K562 (cell line): ENCODE data around the gene GABARAPL2. TPM values are rescaled to one million over a fixed set of nuclear protein-coding genes. Genes with fewer than 3 reads are reported as not detected.

Experiments used
- BHLHE40 ChIP-seq: IDR thresholded peaks from 2 replicates; pipeline ENCODE4 v1.6.1; 2011; ENCODE audit warnings: low read length, improper control_type of control experiment
- DIDO1 ChIP-seq: fragments of 450-650 bp; IDR thresholded peaks from 2 replicates; pipeline ENCODE4 v1.6.1; 2016; ENCODE audit warnings: low read depth, missing biosample characterization, missing genetic modification characterization
- EHMT2 ChIP-seq: fragments of 450-650 bp; IDR thresholded peaks from 2 replicates; pipeline ENCODE4 v1.6.1; 2018; ENCODE audit warnings: antibody characterized with exemption
- GABPB2 ChIP-seq: fragments of 250-450 bp; sonication (Bioruptor Pico); conservative IDR thresholded peaks from 2 replicates; pipeline ENCODE4 v1.5.1; 2021; ENCODE audit warnings: mild to moderate bottlenecking
- GATAD2A ChIP-seq: fragments of 450-650 bp; IDR thresholded peaks from 2 replicates; pipeline ENCODE4 v1.6.1; 2017
- HDAC3 ChIP-seq: fragments of 450-650 bp; IDR thresholded peaks from 2 replicates; pipeline ENCODE4 v1.6.1; 2018; ENCODE audit warnings: borderline replicate concordance, mild to moderate bottlenecking, moderate library complexity; ENCODE audit not compliant: partially characterized antibody
- KDM5B ChIP-seq: fragments of 200-600 bp; sonication (generic); IDR thresholded peaks from 2 replicates; pipeline ENCODE4 v1.6.1; 2012; ENCODE audit warnings: low read depth, mild to moderate bottlenecking, moderate library complexity, low read length, control low read depth, inconsistent platforms; ENCODE audit not compliant: insufficient replicate concordance
- MEF2D ChIP-seq: conservative IDR thresholded peaks from 2 replicates; pipeline ENCODE4 v1.6.1; 2016; ENCODE audit warnings: low read depth, missing genetic modification characterization, missing compliant biosample characterization
- NELFE ChIP-seq: IDR thresholded peaks from 2 replicates; pipeline ENCODE4 v1.6.1; 2011; ENCODE audit warnings: mild to moderate bottlenecking; ENCODE audit not compliant: insufficient read depth, insufficient read length
- NFATC3 ChIP-seq: fragments of 450-650 bp; IDR thresholded peaks from 2 replicates; pipeline ENCODE4 v1.6.1; 2017; ENCODE audit warnings: mild to moderate bottlenecking
- NFRKB ChIP-seq: fragments of 450-650 bp; IDR thresholded peaks from 2 replicates; pipeline ENCODE4 v1.6.1; 2016; ENCODE audit warnings: low read depth
- PML ChIP-seq: IDR thresholded peaks from 2 replicates; pipeline ENCODE4 v1.6.1; 2012; ENCODE audit warnings: low read length, inconsistent platforms
- SMARCB1 ChIP-seq: IDR thresholded peaks from 2 replicates; pipeline ENCODE4 v1.6.1; 2011; ENCODE audit warnings: improper control_type of control experiment, low read depth; ENCODE audit not compliant: insufficient read length
- SNIP1 ChIP-seq: fragments of 450-650 bp; IDR thresholded peaks from 2 replicates; pipeline ENCODE4 v1.7.1; 2017; ENCODE audit warnings: low read depth, mild to moderate bottlenecking
- SREBF2 ChIP-seq: sonication (generic); formaldehyde crosslinking; IDR thresholded peaks from 2 replicates; pipeline ENCODE4 v1.4.0; 2020; ENCODE audit warnings: mild to moderate bottlenecking, missing genetic modification reagents
- TCFL5 ChIP-seq: fragments of 250-450 bp; sonication (Bioruptor Pico); conservative IDR thresholded peaks from 2 replicates; pipeline ENCODE4 v1.6.1; 2021; ENCODE audit warnings: mild to moderate bottlenecking, moderate library complexity, matching md5 sums
- TFAM ChIP-seq: fragments of 250-450 bp; sonication (Bioruptor Pico); conservative IDR thresholded peaks from 2 replicates; pipeline ENCODE4 v1.5.0; 2021; ENCODE audit warnings: mild to moderate bottlenecking, moderate library complexity
- TSC22D4 ChIP-seq: fragments of 450-650 bp; IDR thresholded peaks from 2 replicates; pipeline ENCODE4 v1.6.1; 2016; ENCODE audit warnings: missing genetic modification characterization, missing biosample characterization, control low read depth
- ZNF12 ChIP-seq: sonication (generic); formaldehyde crosslinking; IDR thresholded peaks from 2 replicates; pipeline ENCODE4 v1.4.0; 2020; ENCODE audit warnings: mild to moderate bottlenecking, missing genetic modification reagents
- ZNF197 ChIP-seq: fragments of 200-800 bp; sonication (Bioruptor generic); IDR thresholded peaks from 2 replicates; pipeline ENCODE4 v1.6.1; 2016; ENCODE audit warnings: low read depth, missing genetic modification characterization, missing compliant biosample characterization
- ZNF445 ChIP-seq: fragments of 250-450 bp; sonication (Bioruptor Pico); IDR thresholded peaks from 2 replicates; pipeline ENCODE4 v1.4.0; 2020; ENCODE audit warnings: low read depth, mild to moderate bottlenecking, moderate library complexity
- polyA plus RNA-seq, 8 experiments: library from polyadenylated mRNA; depleted of rRNA in 4 of 8; stranded (reverse) in 5 of 8; unstranded in 3 of 8; fragments of >200 nt; fragmentation: Nextera tagmentation in 2 of 8; fragmentation: Illumina TruSeq in 1 of 8; extraction: Ambion mirVana in 2 of 8; extraction: Trizol in 1 of 8; gene quantifications; 2 replicates each; pipeline versions ENCODE4 v1.2.1 to v1.2.3, GENCODE V29; 2011 to 2014; ENCODE audit warnings: inconsistent platforms in 1 of 8, missing spikeins in 1 of 8
- total RNA-seq, 7 experiments: library from RNA; depleted of rRNA in 6 of 7; stranded (reverse); fragments of >200 nt in 6 of 7; fragmentation: Illumina TruSeq in 2 of 7; extraction: Trizol in 2 of 7; gene quantifications; 2 replicates each; pipeline versions ENCODE4 v1.2.1 to v1.2.3, GENCODE V29; 2011 to 2021; ENCODE audit warnings: low replicate concordance in 1 of 7
- TF ChIP-seq, protein P1 (sequence below): IDR thresholded peaks from 2 replicates; pipeline ENCODE4 v1.6.1; 2011; ENCODE audit warnings: borderline replicate concordance, low read depth, mild to moderate bottlenecking, moderate library complexity, low read length; ENCODE audit not compliant: insufficient read depth, poor library complexity, severe bottlenecking
- TF ChIP-seq, protein P2 (sequence below), 2 experiments: fragments of 200-800 bp in 1 of 2; sonication (Bioruptor generic) in 1 of 2; sonication (generic) in 1 of 2; formaldehyde crosslinking in 1 of 2; IDR thresholded peaks in 1 of 2; conservative IDR thresholded peaks in 1 of 2; 2 replicates each; pipeline versions ENCODE4 v1.5.0 to v1.6.1; 2016 to 2020; ENCODE audit warnings: missing compliant biosample characterization in 1 of 2, missing genetic modification characterization in 1 of 2, missing genetic modification reagents in 1 of 2
- TF ChIP-seq, protein P3 (sequence below): fragments of 250-450 bp; sonication (Bioruptor Pico); IDR thresholded peaks from 2 replicates; pipeline ENCODE4 v1.4.0; 2020; ENCODE audit warnings: mild to moderate bottlenecking, moderate library complexity

Gene GABARAPL2
- total and polyA plus RNA-seq, 9 of the 15 experiments (the other 6 are each of a cell fraction or from before 2014, with no cell fraction given) = 42.1 to 288 (median 91.8) TPM

DNA sequence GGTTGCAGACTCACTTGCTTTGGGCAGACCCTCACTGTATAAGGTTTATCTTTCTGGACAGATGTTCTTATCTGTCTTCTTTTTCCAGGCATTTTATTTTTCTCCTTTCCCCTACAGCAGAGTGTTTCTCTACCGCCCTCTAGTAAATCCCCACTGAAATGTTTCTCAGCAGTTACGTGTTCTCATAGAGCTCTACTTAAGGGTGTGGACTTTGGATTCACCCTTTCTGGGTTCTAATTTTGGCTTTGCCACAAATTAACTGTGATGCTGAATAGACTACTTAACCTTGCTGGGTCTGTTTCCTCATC is 54.9 kb downstream of the GABARAPL2 start (continued):
- TF ChIP-seq, protein P1, sequence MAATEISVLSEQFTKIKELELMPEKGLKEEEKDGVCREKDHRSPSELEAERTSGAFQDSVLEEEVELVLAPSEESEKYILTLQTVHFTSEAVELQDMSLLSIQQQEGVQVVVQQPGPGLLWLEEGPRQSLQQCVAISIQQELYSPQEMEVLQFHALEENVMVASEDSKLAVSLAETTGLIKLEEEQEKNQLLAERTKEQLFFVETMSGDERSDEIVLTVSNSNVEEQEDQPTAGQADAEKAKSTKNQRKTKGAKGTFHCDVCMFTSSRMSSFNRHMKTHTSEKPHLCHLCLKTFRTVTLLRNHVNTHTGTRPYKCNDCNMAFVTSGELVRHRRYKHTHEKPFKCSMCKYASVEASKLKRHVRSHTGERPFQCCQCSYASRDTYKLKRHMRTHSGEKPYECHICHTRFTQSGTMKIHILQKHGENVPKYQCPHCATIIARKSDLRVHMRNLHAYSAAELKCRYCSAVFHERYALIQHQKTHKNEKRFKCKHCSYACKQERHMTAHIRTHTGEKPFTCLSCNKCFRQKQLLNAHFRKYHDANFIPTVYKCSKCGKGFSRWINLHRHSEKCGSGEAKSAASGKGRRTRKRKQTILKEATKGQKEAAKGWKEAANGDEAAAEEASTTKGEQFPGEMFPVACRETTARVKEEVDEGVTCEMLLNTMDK = no peak
- TF ChIP-seq, protein P2, sequence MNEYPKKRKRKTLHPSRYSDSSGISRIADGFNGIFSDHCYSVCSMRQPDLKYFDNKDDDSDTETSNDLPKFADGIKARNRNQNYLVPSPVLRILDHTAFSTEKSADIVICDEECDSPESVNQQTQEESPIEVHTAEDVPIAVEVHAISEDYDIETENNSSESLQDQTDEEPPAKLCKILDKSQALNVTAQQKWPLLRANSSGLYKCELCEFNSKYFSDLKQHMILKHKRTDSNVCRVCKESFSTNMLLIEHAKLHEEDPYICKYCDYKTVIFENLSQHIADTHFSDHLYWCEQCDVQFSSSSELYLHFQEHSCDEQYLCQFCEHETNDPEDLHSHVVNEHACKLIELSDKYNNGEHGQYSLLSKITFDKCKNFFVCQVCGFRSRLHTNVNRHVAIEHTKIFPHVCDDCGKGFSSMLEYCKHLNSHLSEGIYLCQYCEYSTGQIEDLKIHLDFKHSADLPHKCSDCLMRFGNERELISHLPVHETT (CRISPR knock-in tag; conservative IDR thresholded peaks at IDR 0.05 in 1 of 2, IDR thresholded peaks at IDR 0.05 in 1 of 2) = 0 out of 4 replicates have a peak, but pooled peaks of 1 of the 2 experiments have one; percentile 40
- TF ChIP-seq GABPB2 (CRISPR knock-in tag) (no peak), ZNF197 (CRISPR knock-in tag) (0 out of 2 replicates have a peak, but pooled peaks have one; percentile 32), SMARCB1 (no peak), GATAD2A (peak; percentile 78; the same call in 1 of the 2 replicates), ZNF445 (CRISPR knock-in tag) (no peak), HDAC3 (peak; percentile 50), EHMT2 (peak; percentile 61; the same call in 1 of the 2 replicates), TSC22D4 (tag) (no peak), NELFE (no peak), KDM5B (no peak), ZNF12 (CRISPR knock-in tag) (no peak), NFATC3 (peak; percentile 93), BHLHE40 (no peak), MEF2D (no peak), TCFL5 (0 out of 2 replicates have a peak, but pooled peaks have one; percentile 42), NFRKB (no peak), TFAM (CRISPR knock-in tag) (no peak), PML (peak; percentile 68; the same call in 1 of the 2 replicates), SNIP1 (0 out of 2 replicates have a peak, but pooled peaks have one; percentile 17), DIDO1 (tag) (no peak), SREBF2 (CRISPR knock-in tag) (no peak)
- TF ChIP-seq, protein P3, sequence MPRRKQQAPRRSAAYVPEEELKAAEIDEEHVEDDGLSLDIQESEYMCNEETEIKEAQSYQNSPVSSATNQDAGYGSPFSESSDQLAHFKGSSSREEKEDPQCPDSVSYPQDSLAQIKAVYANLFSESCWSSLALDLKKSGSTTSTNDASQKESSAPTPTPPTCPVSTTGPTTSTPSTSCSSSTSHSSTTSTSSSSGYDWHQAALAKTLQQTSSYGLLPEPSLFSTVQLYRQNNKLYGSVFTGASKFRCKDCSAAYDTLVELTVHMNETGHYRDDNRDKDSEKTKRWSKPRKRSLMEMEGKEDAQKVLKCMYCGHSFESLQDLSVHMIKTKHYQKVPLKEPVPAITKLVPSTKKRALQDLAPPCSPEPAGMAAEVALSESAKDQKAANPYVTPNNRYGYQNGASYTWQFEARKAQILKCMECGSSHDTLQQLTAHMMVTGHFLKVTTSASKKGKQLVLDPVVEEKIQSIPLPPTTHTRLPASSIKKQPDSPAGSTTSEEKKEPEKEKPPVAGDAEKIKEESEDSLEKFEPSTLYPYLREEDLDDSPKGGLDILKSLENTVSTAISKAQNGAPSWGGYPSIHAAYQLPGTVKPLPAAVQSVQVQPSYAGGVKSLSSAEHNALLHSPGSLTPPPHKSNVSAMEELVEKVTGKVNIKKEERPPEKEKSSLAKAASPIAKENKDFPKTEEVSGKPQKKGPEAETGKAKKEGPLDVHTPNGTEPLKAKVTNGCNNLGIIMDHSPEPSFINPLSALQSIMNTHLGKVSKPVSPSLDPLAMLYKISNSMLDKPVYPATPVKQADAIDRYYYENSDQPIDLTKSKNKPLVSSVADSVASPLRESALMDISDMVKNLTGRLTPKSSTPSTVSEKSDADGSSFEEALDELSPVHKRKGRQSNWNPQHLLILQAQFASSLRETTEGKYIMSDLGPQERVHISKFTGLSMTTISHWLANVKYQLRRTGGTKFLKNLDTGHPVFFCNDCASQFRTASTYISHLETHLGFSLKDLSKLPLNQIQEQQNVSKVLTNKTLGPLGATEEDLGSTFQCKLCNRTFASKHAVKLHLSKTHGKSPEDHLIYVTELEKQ = no peak
